ENCODE data around the gene ZNF343. TPM values are rescaled to one million over a fixed set of nuclear protein-coding genes. Genes with fewer than 3 reads are reported as not detected.

ZNF343 gene
- polyA plus RNA-seq, 1 donor, result 8.4 TPM

DNA sequence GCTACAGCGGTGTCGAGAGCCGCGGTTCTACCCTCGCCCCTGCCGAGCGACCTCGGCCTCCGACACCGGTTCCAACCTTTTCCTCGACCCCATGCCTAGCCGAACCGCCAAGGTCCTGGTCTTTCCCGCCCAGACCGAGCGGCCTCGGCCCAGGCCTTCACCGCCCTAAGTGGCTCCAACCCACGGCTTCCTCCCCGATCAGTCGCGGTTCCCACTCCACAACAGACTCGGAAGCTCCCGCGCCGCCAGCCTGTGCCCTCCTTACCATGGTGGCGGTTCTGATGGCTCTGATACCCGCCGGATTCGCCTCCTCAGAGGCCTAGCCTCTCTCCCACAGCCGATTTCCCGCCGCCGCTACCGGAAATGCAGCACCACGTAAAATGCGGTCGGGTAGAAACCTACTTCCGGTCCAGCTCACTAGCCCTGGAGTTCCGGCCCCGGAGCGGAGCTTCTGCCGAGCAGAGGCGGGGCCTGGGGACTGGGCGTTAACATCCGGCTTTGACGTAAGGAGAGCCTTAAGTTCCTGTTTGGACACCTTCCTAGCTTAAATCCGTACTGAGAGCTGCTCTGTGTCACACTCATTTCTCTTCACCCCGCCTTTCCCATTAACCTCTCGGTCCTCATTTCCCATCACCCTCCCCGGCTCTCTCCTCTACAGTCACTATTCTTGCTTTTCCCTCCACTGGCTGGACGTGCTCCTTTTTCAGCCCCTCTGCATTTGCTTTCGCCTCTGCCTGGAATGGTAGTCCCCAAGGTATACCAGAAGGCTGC lies 38.1 kb downstream of the ZNF343 start, which contains the start of gene SNRPB:
Gene SNRPB, minus strand, starts transcription at position 367 of the 771 bp plus-strand sequence. Its CDS starts 99 bp downstream, at position 268.
- peak; percentile 98 for DNase-seq

GRCh38 chr20:2469991-2470422 lies 38.7 kb downstream of the ZNF343 start:
- peak; percentile 45 for DNase-seq

DNA sequence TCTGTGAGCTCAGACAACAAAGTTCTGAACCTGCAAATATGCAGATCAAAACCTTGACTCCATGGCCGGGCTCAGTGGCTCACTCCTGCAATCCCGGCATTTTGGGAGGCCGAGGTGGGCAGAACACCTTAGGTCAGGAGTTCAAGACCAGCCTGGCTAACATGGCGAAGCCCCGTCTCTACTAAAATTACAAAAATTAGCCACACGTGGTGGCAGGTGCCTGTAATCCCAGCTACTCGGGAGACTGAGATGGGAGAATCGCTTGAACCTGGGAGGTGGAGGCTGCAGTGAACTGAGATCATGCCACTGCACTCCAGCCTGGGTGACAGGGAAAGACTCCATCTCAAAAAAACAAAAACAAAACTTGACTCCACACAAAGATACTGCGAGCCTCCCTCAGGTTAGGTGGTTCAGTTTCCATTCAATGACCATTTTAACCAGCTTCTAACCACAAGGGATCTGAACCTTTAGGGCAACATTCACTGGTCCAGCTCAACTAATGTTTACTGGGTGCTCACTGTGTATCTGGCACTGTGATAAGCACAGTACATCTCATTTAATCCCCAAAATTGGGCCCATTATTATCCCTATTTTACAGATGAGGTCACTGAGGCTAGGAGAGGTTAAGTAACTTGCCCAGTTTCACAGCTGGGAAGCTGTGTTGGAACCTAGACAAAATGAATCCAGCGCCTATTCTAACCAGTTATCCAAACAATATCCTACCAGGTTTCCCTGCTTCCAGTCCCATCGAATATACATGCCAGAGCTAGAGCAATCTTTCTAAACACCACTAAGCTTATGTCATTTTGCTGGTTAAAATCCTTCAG lies 39.9 kb downstream of the ZNF343 start:
- DNase-seq, result no peak

DNA sequence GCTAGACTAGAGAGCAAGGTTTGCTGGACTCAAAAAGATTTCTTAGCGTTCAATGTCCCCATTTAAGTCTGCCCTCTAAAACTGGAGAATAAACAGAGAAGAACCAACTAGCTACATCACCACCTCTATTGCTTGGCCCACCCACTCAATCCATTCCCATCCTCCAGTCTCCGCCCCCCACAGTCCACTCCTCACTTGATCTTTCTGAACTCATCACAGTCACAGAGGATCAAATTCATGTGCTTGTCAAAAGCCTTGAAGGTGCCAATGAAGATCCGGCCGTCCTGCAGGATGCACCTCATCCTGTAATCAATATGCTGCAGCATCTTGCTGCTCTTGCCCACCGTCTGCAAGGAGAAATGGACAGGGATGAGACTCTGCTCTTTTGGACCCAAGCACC lies 41.3 kb downstream of the ZNF343 start:
- DNase-seq, result no peak

DNA sequence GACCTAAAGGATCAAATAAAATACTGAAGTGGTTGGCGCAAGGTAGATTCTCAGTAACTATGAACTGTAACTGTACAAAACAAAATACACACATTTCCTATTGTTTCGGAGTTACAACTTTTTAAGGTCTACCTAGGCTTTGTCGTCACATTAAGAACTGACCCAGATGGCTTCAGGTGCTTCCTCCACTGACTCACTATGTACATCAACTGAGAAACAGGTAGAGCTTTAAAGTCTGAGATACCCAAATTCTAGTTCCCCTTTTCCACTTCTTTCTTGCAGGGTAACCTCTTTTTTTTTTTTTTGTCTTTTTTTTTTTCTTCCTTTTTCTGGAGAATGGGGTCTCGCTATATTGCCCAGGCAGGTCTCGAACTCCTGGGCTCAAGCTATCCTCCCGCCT lies 43.6 kb downstream of the ZNF343 start:
- DNase-seq, result no peak

- no peak for DNase-seq
Measured at GRCh38 chr20:2463616-2464365, 44.9 kb downstream of the ZNF343 start.

GRCh38 chr20:2462484-2462883 lies 46.2 kb downstream of the ZNF343 start:
- DNase-seq, result no peak

DNA sequence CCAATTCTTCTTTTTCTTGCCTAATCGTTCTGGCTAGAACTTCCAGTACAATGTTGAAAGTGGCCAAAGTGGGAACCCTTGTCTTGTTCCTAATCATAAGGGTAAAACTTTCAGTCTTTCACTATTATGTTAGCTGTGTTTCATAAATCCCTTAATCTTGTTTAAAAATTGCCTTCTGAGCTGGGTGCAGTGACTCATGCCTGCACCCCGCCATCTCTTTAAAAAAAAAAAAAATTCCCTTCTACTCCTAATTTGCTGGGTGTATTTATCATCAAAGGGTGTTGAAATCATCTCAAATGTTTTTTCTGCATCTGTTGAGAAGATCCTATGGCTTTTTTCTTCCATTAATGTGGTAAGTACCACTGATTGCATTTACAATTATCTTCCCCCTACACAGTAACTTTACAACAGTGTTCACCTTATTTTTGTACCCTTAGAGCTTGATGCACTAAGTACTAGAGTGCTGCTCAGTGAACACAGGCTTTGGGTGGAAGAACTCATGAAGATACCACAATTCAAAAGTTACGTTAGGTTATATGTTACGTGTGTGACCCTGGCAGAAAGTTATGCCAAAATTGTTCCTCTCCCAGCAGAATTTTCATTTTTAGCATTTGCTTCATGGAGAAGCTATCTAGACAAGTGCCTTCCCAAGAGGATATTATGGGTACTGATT lies 47.8 kb downstream of the ZNF343 start:
- no peak for DNase-seq

DNA sequence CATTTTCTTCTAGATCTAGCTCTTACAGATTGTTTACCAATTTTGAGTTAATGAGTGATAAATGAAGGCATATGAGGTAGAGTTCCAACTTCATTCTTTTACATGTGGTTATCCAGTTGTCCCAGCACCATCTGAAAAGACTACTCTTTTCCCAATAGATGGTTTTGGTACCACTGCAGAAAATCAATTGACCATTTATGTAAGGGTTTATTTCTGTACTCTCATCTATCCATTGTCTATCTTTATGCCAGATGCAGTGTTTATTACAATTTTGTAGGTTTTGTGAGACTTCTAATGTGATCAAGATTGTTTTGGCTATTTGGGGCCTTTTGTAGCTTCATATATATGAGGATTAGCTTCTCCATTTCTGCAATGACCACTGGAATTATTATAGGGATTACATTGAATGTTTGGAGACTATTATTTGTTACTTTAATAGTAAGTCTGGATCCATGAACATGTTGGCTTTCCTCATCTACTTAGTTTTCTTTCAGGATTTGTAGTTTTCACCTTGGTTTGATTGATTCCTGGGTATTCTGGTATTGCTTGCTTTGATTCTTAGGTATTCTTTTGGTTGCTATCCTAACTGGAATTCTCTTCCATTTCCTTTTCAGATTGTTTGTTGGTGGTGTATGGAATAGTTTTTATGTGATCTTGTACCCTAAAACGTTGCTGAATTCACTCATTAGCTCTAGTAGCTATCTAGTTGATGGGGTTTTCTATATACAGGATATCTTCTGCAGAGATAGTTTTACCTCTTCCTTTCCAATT lies 48.5 kb downstream of the ZNF343 start:
- no peak for DNase-seq

- DNase-seq, result no peak
Measured at GRCh38 chr20:2458919-2459499, 49.7 kb downstream of the ZNF343 start.

- DNase-seq, result no peak
Measured at GRCh38 chr20:2455771-2456497, 52.8 kb downstream of the ZNF343 start.

DNA sequence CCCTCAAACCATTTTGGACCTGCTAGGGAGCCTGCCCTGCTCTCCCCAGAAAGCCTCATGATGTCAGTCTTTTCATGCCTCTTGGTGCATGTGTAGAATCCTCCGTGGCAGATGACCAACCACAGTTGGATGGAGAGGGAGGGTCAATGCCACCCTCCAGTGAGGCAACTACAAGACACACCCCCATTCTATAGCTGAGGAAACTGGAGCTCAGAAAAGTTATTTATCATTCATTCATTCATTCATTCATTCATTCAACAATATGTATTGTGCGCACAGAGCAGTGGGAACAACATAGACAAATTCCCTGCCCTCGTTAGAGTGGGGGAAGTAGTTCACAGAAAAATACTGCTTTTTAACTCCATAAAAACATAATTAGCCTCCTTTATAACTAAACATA lies 54.9 kb downstream of the ZNF343 start:
- DNase-seq, result no peak

DNA sequence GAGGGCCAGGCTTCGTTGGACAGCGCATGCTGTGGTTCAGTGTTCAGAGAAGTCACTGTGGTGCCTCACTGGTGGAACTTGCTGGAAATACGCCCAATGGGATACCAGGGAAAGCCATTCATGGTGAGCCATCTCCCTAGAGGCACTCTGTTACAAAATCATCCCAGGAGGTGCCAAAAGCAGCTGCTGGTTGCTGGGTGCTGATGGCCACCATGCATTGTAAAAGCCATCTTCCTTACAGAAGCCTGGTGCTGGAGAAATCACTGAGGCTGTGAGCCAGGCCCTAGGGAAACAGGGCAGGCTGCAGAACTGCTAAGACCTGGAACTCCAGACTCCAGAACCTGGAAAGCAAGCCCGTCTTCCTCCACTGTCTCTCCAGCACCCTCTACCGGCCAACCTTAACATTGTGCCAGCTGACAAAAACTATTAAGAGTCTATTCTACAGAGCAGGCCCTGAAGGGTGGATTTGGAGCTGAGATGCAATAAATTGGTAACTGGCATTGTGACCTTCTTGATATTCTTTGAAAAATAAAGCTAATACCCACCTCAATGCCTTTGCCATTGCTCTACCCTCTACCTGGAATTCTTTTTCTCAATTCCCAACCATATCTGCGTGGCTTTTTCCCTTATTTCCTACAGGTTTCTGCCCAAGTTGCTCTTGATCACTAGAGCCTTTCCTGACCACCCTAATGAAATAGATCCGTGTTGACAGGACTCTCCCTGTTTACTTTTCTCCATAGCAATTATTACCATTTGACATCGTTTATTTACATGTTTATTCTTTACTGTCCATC lies 56.6 kb downstream of the ZNF343 start:
- peak; percentile 47 for DNase-seq

DNA sequence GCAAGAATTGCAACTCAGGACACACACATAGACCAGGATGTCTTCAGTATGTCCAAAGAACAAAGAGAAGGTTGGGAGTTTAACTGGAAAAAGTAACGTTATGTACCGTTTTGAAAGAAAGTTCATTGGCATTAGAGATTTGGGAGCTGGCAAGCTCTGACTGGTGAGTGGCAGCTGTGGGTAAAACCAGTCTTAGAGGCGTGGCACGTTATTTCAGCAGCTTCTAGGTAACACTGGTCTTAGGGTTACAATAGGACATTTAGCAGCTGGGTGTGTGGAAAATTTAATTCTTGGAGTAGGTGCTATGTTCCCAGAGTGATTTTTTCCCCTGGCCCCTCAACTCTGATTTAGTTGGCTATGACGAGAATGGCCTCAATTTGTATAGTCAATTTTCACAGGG lies 57.3 kb downstream of the ZNF343 start:
- DNase-seq, result no peak

DNA sequence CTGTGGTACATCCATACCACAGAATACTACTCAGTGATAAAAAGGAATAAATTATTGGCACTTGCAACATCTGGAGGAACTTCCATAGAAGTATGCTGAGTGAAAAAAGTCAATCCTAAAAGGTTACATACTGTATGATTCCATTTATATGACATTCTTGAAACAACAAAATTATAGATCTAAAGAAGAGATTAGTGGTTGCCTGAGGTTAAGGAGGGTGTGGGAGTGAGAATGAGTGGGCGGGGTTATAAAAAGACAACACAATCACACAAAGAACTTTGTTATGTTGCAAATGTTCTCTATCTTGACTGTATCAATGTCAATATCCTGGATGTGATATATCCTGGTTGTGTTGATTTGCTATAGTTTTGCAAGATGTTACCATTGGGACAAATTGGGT lies 59.3 kb downstream of the ZNF343 start:
- no peak for DNase-seq

- no peak for DNase-seq
Measured at GRCh38 chr20:2446845-2447244, 61.9 kb downstream of the ZNF343 start.
